ENCODE measurements around the gene GRK4. TPM values are rescaled to one million over a fixed set of nuclear protein-coding genes. Genes with fewer than 3 reads are reported as not detected.
"Not testable (repeated sequence)": the region's sequence is repeated elsewhere in the genome, so short reads cannot be mapped to it uniquely, and the experiment has no call there.

The GRK4 gene
- polyA plus RNA-seq, 1 donor from 2014 or later: 0.99 TPM

DNA sequence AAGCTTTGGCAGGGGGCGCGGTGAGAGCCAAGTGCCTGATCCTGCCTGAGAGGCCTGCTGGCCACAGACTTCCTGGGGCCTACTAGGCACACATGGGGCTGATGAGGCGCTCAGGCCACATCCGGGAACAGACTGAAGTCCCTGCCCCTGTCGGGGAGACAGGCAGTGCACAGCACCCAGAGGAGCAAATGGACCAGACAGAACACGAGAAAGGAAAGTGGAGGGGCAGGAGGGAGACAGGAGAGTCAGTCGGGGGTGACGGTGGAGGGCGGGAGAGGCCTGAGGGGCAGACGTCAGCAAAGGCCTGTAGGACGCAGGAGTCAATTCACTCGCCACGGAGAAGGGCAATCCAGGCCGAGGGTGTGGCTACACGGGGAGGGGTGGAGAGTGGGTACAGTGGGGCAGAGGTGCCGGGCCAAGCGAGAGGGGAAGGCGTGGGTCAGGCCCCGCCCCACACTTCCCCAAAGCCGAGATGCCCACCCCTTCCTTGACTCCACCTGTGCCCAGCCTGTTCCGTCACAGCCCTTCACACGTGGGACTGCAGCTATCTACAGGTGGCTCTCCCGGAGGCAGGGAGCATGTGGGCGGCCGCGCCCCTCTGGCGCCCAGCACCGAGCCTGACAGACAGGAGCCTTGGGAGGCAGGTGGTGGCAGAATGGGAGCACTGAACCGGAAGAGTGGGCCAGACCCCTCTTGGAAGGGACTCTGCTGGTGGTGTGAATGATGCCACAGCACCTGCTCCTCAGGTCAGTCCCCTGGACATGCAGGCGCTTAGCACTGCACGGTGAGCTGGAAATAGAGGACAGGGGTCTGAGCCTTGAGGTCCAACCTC is 20.6 kb upstream of the GRK4 start:
- Mint-ChIP-seq H3K27me3 (no peaks in the 10 kb centered on the region), H3K4me3 (peak overlapping the region in 2 of 4 donors; percentile 58 to 76), H3K27ac (peak overlapping the region in 2 of 3 donors; percentile 31 to 67)

DNA sequence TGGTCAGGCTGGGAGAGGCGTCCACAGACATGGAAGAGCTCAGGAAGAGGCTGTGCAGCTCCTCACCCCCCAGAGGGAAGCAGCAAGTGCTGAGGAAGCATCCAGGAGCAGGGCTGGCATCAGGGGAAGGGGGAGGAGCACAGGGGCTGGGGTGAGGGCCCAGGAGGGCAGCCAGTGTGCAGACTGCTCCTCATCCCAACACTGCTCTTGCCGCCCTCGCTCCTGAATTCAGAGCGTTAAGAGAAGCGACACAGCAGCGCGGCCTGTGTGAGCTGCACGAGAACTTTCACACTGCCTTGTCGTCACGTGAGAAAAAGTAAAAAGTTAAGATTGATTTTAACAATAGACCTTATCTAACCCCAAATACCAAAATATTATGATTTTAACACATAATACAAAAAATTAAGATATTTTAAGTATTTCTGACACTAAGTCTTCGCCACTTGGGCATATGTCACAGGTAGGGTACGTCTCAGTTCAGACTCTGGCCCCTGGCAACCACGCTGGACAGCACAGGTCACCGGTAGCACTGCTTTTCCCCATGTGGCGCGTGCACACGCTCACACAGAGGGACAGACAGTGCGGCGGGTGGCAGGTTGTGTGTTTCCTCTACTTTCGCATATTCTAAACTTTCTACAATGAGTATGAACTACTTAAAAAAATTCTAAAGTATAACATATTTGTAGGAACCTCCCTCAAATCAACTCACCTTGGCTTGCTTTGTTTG is 19.8 kb upstream of the GRK4 start:
- no peaks in the 10 kb centered on the region for H3K9me3 Mint-ChIP-seq
- peaks cover 2% of the 10 kb centered on the region for H3K36me3 Mint-ChIP-seq
- H3K4me3 Mint-ChIP-seq: no peak overlapping the region
- no peaks in the 10 kb centered on the region for H3K27me3 Mint-ChIP-seq
- peak overlapping the region in 2 of 3 donors; percentile 25 to 31 for H3K27ac Mint-ChIP-seq
- peaks cover 0 to 6% (median 0%) of the 10 kb centered on the region in 3 donors for H3K4me1 Mint-ChIP-seq

More for the DNA sequence above, 20.6 kb upstream of the GRK4 start:
- Mint-ChIP-seq H3K4me1 (peaks cover 0 to 6% (median 2%) of the 10 kb centered on the region in 3 donors), H3K36me3 (peaks cover 2% of the 10 kb centered on the region), H3K9me3 (no peaks in the 10 kb centered on the region)

DNA sequence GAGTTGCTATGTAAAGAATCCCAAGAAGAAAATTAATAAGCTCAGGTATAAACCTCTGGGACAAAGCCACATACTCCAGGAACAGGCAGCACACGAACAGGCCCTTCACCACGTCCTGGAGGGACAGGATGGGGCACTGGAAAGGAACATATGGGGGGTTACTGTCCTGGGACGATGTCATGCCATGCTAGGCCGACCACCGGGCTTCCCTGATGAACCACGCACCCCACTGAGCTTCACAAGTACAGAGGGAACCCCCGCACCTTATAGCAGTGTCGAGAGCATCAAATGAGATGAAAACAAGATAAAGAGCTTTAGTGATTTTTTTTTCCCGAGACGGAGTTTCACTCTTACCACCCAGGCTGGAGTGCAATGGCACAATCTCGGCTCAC is 19.3 kb upstream of the GRK4 start:
- Mint-ChIP-seq H3K4me1 (peaks cover 0 to 2% (median 0%) of the 10 kb centered on the region in 3 donors), H3K27me3 (no peaks in the 10 kb centered on the region), H3K9me3 (no peaks in the 10 kb centered on the region), H3K27ac (peak overlapping the region in 1 of 3 donors; percentile 25), H3K4me3 (no peak overlapping the region), H3K36me3 (peaks cover 2% of the 10 kb centered on the region)

DNA sequence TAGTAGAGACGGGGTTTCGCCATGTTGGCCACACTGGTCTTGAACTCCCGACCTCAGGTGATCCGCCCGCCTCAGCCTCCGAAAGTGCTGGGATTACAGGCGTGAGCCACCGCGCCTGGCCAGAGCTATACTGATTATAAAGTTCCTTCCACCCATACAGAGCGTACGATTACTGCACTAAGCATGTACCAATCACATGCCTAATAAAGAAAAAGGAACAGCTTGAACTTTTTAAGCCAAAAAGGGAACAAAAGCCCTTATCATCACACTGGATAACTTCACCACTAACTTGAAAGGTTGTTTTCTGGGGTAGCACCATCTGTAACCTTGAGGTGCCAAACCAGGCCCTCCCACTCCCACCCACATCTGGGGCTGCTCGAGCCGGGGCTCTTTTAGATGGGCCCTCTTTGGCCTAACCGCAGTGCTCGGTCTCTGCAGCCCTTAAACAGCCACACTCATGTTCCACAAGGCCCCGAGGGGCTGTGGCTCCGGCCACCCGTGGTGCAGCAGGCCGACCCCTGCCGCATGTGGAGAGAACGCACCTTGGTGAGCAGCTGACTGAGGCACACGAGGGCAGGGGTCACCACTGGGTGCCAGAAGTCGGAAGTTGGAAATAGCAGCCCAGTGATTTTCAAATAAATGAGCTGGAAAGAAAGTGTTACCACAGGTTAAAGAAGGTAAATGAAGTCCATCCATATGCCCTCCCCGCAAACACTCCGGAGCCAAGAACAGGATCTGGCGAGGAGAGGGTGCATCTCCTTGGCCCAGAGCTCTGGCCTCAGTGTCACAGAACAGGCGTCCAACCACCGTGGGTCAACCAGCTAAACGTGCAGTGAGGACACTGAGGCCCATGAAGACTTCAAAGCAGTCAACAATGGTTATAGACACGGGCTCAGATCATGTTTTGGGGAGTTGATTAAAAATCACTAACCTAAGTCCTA is 18.5 kb upstream of the GRK4 start:
- H3K36me3 Mint-ChIP-seq: peaks cover 2% of the 10 kb centered on the region
- no peaks in the 10 kb centered on the region for H3K27me3 Mint-ChIP-seq
- H3K27ac Mint-ChIP-seq: no peak overlapping the region
- H3K4me1 Mint-ChIP-seq: no peaks in the 10 kb centered on the region
- H3K4me3 Mint-ChIP-seq: no peak overlapping the region
- no peaks in the 10 kb centered on the region for H3K9me3 Mint-ChIP-seq

DNA sequence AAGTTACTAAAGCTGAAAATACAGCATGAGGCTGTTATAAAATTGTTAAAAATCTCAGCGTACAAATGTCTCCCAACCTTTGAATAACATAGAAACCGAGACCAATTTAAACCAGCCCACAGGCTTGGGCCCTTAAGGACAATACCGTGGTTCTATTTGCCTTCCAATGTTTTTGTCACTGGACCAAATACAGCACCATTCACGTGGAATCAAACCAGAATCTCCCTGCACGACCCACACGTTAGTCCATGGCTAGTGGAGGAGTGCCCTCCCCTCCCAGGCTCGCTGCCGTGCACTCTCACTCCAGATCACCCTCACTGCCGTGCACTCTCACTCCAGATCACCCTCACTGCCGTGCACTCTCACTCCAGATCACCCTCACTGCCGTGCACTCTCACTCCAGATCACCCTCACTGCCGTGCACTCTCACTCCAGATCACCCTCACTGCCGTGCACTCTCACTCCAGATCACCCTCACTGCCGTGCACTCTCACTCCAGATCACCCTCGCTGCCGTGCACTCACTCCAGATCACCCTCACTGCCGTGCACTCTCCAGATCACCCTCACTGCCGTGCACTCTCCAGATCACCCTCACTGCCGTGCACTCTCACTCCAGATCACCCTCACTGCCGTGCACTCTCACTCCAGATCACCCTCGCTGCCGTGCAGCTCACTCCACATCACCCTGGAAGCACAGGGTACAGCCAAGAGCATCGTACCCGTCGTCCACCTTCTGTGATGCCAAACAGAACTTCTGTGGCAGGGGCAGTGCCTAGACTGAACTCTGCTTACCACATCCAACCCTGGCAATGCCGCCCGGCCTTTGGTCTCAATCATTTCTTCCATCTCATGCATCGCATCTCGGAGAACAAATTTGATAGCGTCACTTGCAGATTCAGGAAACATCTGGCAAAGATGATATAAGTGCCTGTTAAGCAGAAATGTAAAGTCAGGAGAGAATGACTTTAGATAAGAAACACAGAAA is 17.5 kb upstream of the GRK4 start:
- H3K27ac Mint-ChIP-seq: peak overlapping the region in 1 of 3 donors; percentile 21
- H3K4me1 Mint-ChIP-seq, H3K9me3 Mint-ChIP-seq, H3K36me3 Mint-ChIP-seq, H3K4me3 Mint-ChIP-seq, H3K27me3 Mint-ChIP-seq: not testable (repeated sequence)

DNA sequence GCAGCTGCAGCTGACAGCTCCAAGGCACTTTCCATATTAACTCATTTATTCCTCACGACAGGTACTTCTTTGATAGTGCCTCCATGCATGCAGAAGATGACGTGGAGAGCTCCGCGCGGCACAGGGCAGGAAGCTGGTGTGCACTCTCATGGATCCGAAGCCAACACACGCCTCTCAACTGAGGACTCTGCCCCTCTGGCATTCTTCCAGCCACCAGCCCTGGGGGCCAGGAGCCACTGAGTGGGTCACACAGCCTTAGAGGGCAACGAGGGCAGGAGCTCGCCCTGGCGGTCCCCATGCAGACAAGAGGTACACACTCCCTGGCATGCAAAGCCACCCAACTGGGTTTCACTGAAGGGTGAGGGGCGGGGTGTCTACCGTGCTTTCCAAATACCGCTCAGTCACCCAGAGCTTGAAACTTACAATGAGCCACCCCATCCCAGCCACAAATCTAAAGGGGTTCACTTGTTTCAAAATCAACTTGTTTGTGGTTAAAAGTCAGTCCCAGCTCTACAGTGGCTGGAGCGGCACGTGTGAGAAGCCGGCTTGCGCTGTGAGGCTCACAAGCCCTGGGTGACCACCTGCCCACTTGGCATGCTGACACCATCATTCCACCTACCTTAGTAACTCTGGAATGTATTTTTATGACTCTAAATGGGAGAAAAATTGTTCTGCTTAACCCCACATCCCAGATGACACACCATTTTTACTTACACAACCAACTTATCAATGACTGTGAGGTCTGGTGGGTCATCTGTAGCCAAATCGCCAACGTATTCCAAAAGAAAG is 16.4 kb upstream of the GRK4 start:
- Mint-ChIP-seq H3K27me3 (no peaks in the 10 kb centered on the region), H3K27ac (peak overlapping the region in 2 of 3 donors; percentile 21 to 43), H3K9me3 (no peaks in the 10 kb centered on the region), H3K4me1 (no peaks in the 10 kb centered on the region), H3K36me3 (peaks cover 7% of the 10 kb centered on the region), H3K4me3 (no peak overlapping the region)

DNA sequence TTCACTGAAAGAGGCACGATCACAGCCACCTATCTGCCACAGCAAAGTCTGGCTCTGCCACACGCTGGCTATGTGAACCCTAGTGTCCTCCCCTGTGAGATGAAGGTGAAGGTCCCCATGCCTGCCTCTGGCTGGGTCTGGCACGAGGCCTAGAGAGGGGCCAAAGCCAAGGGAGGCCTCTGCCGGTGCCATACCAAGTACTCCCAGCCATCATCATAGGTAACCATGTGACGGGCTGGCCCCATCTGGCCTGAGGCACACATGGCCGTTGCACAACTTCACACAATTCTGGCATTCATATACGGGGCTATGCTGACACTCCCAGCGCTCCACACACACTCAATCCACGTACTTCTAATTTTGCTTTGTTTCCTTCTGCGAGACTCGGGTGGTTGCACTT is 15.4 kb upstream of the GRK4 start:
- Mint-ChIP-seq H3K36me3 (peaks cover 7% of the 10 kb centered on the region), H3K27ac (peak overlapping the region in 1 of 3 donors; percentile 95), H3K27me3 (no peaks in the 10 kb centered on the region), H3K4me1 (no peaks in the 10 kb centered on the region), H3K9me3 (no peaks in the 10 kb centered on the region), H3K4me3 (peak overlapping the region in 1 of 4 donors; percentile 16)

DNA sequence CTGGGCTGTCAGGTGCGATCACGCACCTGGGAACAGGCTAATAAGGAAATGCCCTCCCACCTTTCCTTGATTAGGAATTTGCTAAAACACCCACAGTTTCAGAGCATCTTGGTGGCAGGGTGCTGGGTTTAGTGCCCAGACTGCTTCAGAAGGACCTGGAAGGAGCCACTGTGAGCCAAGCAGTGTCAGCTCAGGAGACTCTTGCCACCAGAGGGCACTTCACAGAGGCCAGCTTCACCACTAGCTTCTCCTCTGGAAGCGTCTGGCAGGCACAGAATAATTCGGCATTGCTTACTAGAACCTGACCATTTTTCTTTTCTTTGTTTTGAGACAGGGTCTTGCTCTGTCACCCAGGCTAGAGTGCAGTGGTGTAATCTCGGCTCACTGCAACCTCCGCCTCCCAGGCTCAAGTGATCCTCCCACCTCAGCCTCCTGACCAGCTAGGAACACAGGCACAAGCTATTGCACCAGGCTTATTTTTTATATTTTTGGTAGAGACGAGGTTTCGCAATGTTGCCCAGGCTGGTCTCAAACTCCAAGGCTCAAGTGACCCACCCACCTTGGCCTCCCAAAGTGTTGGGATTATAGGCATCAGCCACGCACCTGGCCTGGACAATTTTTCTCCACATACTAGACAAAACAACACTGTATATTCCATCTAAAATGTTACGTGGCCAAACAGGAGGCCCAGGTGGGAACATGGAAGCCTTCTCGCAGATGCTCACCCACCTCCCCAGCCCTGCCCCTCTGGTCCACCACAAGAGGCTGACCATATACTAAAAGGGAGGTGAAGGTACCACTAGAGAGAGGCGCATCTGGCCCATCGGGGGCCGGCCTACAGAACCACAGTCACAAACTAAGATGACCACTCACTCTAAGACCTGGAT is 14.2 kb upstream of the GRK4 start:
- Mint-ChIP-seq H3K36me3 (peaks cover 7% of the 10 kb centered on the region), H3K9me3 (no peaks in the 10 kb centered on the region), H3K27me3 (no peaks in the 10 kb centered on the region), H3K4me1 (no peaks in the 10 kb centered on the region), H3K27ac (peak overlapping the region in 2 of 3 donors; percentile 10 to 59), H3K4me3 (no peak overlapping the region)

DNA sequence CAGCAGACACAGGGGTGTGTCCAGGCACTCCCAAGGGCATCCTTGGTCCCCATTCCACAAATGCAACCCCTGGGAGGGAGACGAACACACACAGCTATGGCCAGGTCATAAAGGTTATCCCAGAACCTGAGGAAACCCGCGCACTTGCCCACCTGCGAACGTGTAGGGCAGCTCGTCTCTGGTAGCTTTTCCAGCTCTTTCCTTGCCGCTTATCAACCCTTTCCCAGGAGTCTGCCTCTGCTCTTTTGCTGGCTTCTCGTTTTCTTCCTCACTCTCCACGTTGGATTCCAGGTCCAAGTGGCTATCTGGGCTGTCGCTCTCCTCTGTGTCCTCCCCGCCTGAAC is 13.6 kb upstream of the GRK4 start:
- H3K27me3 Mint-ChIP-seq: no peaks in the 10 kb centered on the region
- H3K4me1 Mint-ChIP-seq: peaks cover 0 to 3% (median 0%) of the 10 kb centered on the region in 3 donors
- H3K36me3 Mint-ChIP-seq: peaks cover 7% of the 10 kb centered on the region
- H3K27ac Mint-ChIP-seq: peak overlapping the region in 1 of 3 donors; percentile 52
- no peak overlapping the region for H3K4me3 Mint-ChIP-seq
- H3K9me3 Mint-ChIP-seq: no peaks in the 10 kb centered on the region

DNA sequence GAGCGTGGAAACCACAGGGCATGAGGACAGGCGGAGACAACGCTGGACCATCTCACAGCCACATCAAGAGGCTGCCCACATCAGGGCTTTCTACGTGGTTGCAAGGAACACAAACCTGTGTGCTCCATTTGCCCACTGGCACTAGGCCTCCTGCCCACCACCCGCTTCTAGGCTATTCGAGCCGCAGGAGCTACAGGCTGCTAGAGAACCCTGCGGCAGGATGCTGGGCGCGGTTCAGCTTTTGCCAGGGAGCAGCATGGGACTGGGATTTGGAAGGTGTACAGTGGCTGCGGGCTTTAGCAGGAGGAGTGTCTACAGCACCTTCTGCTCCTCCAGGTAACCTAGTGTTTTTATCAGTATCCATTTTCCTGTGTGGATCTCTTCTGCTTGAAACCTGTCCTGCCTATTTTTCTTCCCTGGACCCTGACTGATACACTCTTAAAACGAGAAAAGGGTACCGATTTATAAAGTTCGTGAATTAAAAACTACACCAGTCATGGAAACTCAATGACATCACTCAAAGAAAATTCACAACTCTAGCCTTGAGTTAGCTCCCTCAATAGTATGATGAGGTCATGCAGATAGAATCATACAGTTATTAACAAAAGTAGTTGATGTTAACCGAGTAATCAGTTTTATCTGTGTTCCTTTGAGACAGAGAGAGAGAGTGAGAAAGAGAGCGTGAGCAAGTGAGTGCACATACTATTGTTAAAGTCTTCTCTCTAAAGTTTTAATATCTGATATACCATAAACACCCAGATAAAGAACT is 13.0 kb upstream of the GRK4 start:
- Mint-ChIP-seq H3K9me3 (no peaks in the 10 kb centered on the region), H3K4me3 (no peak overlapping the region), H3K27me3 (no peaks in the 10 kb centered on the region), H3K4me1 (peaks cover 0 to 3% (median under 1%) of the 10 kb centered on the region in 3 donors), H3K36me3 (peaks cover 7% of the 10 kb centered on the region), H3K27ac (peak overlapping the region in 1 of 3 donors; percentile 52)

DNA sequence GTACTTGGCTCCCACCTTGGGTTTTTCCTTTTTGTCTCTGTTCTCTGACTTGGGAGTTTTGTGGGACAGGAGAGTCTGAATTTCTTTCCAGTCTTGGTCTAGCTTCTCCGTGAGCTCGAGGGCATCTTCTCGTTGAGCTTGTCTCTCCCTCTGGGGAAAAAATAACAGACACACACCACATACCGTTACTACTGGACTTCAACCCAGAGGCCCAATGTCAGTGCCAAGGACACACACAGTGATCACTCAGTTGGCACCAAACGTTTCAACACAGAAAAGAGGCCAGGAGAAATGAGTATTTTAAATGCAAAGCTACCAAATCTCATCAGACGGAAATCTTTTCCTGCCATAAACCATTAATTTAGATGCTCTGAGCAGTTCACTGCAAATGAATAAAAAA is 9.9 kb upstream of the GRK4 start:
- Mint-ChIP-seq H3K4me3 (no peak overlapping the region), H3K27me3 (no peaks in the 10 kb centered on the region), H3K36me3 (peaks cover 6% of the 10 kb centered on the region), H3K9me3 (no peaks in the 10 kb centered on the region), H3K4me1 (peaks cover 7 to 10% (median 10%) of the 10 kb centered on the region in 3 donors), H3K27ac (peak overlapping the region in 2 of 3 donors; percentile 50 to 87)

All from IgD-negative memory B cell (primary cell).